ENCODE measurements around the gene PDYN. TPM values are rescaled to one million over a fixed set of nuclear protein-coding genes. Genes with fewer than 3 reads are reported as not detected.

Gene PDYN
- total and polyA plus RNA-seq, 2 donors (not counting 1 experiment from before 2014, with no cell fraction given): not detected

GRCh38 chr20:1945134-1945618 lies 48.7 kb downstream of the PDYN start:
- Histone ChIP-seq H3K9me3 (ENCODE audit: control extremely low read depth in 1 of 3, control insufficient read depth in 2 of 3, insufficient read depth in 1 of 3, low read length in 2 of 3) (no peaks in the 10 kb centered on the region), H2AFZ (ENCODE audit: insufficient read depth, low read depth, low read length, poor library complexity, severe bottlenecking) (no peak overlapping the region), H3K9ac (ENCODE audit: low read length) (no peak overlapping the region), H3K4me3 (ENCODE audit: control extremely low read depth in 1 of 5, extremely low read depth in 1 of 5, insufficient read depth in 1 of 5, low read depth in 2 of 5, low read length in 4 of 5) (no peak overlapping the region), H3K4me2 (replicated peaks; ENCODE audit: low read depth, low read length, poor library complexity, severe bottlenecking) (no peak overlapping the region), H3K27me3 (replicated peaks in 1 of 4; ENCODE audit: control extremely low read depth in 1 of 4, control insufficient read depth in 3 of 4, insufficient read depth in 4 of 4, low read length in 3 of 4) (peaks cover 0 to 19% (median 5%) of the 10 kb centered on the region in 4 experiments), H3K4me1 (ENCODE audit: control insufficient read depth in 2 of 2, insufficient read depth in 2 of 2, low read length in 2 of 2) (peaks cover 9 to 15% of the 10 kb centered on the region in 2 donors), H3K27ac (ENCODE audit: low read length in 2 of 2) (no peak overlapping the region), H4K20me1 (ENCODE audit: control insufficient read depth, insufficient read depth, low read length, poor library complexity, severe bottlenecking) (no peaks in the 10 kb centered on the region), H3K79me2 (ENCODE audit: control insufficient read depth, insufficient read depth, low read length) (no peaks in the 10 kb centered on the region), H3K36me3 (replicated peaks in 1 of 2; ENCODE audit: control extremely low read depth in 1 of 2, control insufficient read depth in 1 of 2, extremely low read depth in 1 of 2, insufficient read depth in 2 of 2, low read length in 1 of 2) (no peaks in the 10 kb centered on the region)
- ChIA-PET CTCF (no interaction called here), POLR2A (no interaction called here)
- intact Hi-C loops (cut with micrococcal nuclease): no loop called here
- ATAC-seq (ENCODE audit: low read depth) (no peak), DNase-seq (no peak)
- 85% methylated on average over 9 of the region's 9 CpGs for WGBS (ENCODE audit: insufficient coverage)
- TF ChIP-seq CTCF (IDR thresholded peaks at IDR 0.05) (no peak), EZH2 (IDR thresholded peaks at IDR 0.05; ENCODE audit: borderline replicate concordance, insufficient read depth, low read depth, low read length, poor library complexity, severe bottlenecking) (no peak)
- Mint-ChIP-seq H3K4me1 (peaks cover 18% of the 10 kb centered on the region), H3K9me3 (ENCODE audit: insufficient read depth) (no peaks in the 10 kb centered on the region), H3K27me3 (peaks cover 15% of the 10 kb centered on the region), H3K27ac (no peak overlapping the region), H3K4me3 (no peak overlapping the region)

DNA sequence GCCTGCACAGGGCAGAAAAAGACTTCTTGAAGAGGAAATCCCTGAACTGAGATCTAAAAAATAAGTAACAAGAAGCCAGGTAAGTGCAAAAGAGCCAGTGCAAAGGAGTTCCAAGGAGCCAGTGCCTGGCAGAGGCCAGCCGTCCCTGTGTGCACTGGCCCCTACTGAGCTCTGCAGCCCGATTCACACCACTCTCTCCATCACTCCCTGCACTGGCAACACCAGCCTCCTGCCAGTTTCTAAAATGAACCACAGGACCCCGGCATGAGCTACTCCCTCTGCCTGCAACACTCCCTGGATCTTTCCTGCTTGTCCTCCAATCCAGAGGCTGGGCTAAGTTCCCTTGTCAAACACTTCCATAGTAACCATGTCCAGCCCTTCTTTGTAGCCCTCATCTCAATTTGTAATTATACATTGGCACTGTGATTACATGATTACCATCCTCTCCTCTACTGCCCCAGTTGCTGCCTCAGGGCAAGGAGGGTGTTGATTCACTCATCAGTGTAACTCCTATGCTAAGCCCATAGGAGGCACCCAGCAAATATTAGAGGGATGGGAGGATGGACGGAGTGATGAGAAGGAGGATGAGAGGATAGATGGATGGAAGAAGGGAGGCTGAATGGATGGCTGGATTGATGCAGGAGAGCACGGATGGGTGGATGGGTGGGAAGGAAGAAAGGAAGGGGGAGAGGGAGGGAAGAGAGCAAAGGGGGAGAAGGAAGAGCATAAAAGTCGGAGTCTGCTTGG lies 49.3 kb downstream of the PDYN start:
- ATAC-seq (ENCODE audit: low read depth): no peak
- no peaks in the 10 kb centered on the region for H3K9me3 Mint-ChIP-seq (ENCODE audit: insufficient read depth)
- no peak overlapping the region for H3K4me3 ChIP-seq (ENCODE audit: control extremely low read depth in 1 of 5, extremely low read depth in 1 of 5, insufficient read depth in 1 of 5, low read depth in 2 of 5, low read length in 4 of 5)
- H3K27ac ChIP-seq (ENCODE audit: low read length in 2 of 2): no peak overlapping the region
- H3K79me2 ChIP-seq (ENCODE audit: control insufficient read depth, insufficient read depth, low read length): no peaks in the 10 kb centered on the region
- no peaks in the 10 kb centered on the region for H4K20me1 ChIP-seq (ENCODE audit: control insufficient read depth, insufficient read depth, low read length, poor library complexity, severe bottlenecking)
- H3K4me2 ChIP-seq (replicated peaks; ENCODE audit: low read depth, low read length, poor library complexity, severe bottlenecking): no peak overlapping the region
- H3K4me1 ChIP-seq (ENCODE audit: control insufficient read depth in 2 of 2, insufficient read depth in 2 of 2, low read length in 2 of 2): peaks cover 9 to 15% of the 10 kb centered on the region in 2 donors
- WGBS (ENCODE audit: insufficient coverage): 89% methylated on average over 6 of the region's 6 CpGs
- no peak overlapping the region for H3K9ac ChIP-seq (ENCODE audit: low read length)
- intact Hi-C loops (cut with micrococcal nuclease): no loop called here
- no peak for DNase-seq
- TF ChIP-seq CTCF (IDR thresholded peaks at IDR 0.05) (no peak), EZH2 (IDR thresholded peaks at IDR 0.05; ENCODE audit: borderline replicate concordance, insufficient read depth, low read depth, low read length, poor library complexity, severe bottlenecking) (no peak)
- no peak overlapping the region for H3K4me3 Mint-ChIP-seq
- H3K27me3 Mint-ChIP-seq: peaks cover 15% of the 10 kb centered on the region
- peaks cover 0 to 19% (median 5%) of the 10 kb centered on the region in 4 experiments for H3K27me3 ChIP-seq (replicated peaks in 1 of 4; ENCODE audit: control extremely low read depth in 1 of 4, control insufficient read depth in 3 of 4, insufficient read depth in 4 of 4, low read length in 3 of 4)
- CTCF ChIA-PET: no interaction called here
- no peak overlapping the region for H2AFZ ChIP-seq (ENCODE audit: insufficient read depth, low read depth, low read length, poor library complexity, severe bottlenecking)
- POLR2A ChIA-PET: no interaction called here
- H3K9me3 ChIP-seq (ENCODE audit: control extremely low read depth in 1 of 3, control insufficient read depth in 2 of 3, insufficient read depth in 1 of 3, low read length in 2 of 3): no peaks in the 10 kb centered on the region
- no peak overlapping the region for H3K27ac Mint-ChIP-seq
- H3K36me3 ChIP-seq (replicated peaks in 1 of 2; ENCODE audit: control extremely low read depth in 1 of 2, control insufficient read depth in 1 of 2, extremely low read depth in 1 of 2, insufficient read depth in 2 of 2, low read length in 1 of 2): no peaks in the 10 kb centered on the region
- peaks cover 15% of the 10 kb centered on the region for H3K4me1 Mint-ChIP-seq

Measured in B cell (primary cell).